ENCODE data around the gene MISP. TPM values are rescaled to one million over a fixed set of nuclear protein-coding genes. Genes with fewer than 3 reads are reported as not detected.

Gene MISP
- total and polyA plus RNA-seq, 2 of the 8 experiments (the other 6 are each of a cell fraction or from before 2014, with no cell fraction given): 0.43 to 0.45 TPM

- no peak for TF ChIP-seq SP2 (IDR thresholded peaks at IDR 0.05; ENCODE audit: low read length)
- no peak for TF ChIP-seq ATF2 (IDR thresholded peaks at IDR 0.05; ENCODE audit: low read length)
- no peak for TF ChIP-seq SRF (IDR thresholded peaks at IDR 0.05; ENCODE audit: low read depth, low read length)
- TF ChIP-seq TBP (IDR thresholded peaks at IDR 0.05; ENCODE audit: low read depth, low read length): no peak
- no peak for TF ChIP-seq CTCF (IDR thresholded peaks at IDR 0.05; ENCODE audit: control extremely low read depth in 1 of 3, insufficient read depth in 1 of 3, low read depth in 1 of 3, low read length in 3 of 3)
Observed at GRCh38 chr19:711254-711653, 39.7 kb upstream of the MISP start (continued).
